Stimulated activated CD4-positive, alpha-beta T cell treated with anti-CD3 and anti-CD28 coated beads, Interleukin-2, amount 100 ng/mL, for 4 hours (primary cell): Measurements from ENCODE around the gene TMEM165.
"Not testable (repeated sequence)": the region's sequence is repeated elsewhere in the genome, so short reads cannot be mapped to it uniquely, and the experiment has no call there.

Experiments used
- DNase-seq: peaks from one replicate; pipeline ENCODE4 v3.0.0-alpha.2; 2020; ENCODE audit warnings: low read depth

The TMEM165 gene

GRCh38 chr4:55395529-55396307, at the start of gene TMEM165:
Gene TMEM165 (plus strand): TSS chr4:55395957. CDS start chr4:55396190, 233 bp downstream.
- DNase-seq = peak; percentile 84

- peak; percentile 58 for DNase-seq
Observed at GRCh38 chr4:55345980-55346850, 49.5 kb upstream of the TMEM165 start, which contains the start of gene SRD5A3. Gene SRD5A3 (plus strand): TSS chr4:55346242. CDS start chr4:55346337, 95 bp downstream.

GRCh38 chr4:55346851-55347255, 48.9 kb upstream of the TMEM165 start:
- DNase-seq = no peak

- DNase-seq = no peak
Observed at GRCh38 chr4:55347610-55348228, 48.0 kb upstream of the TMEM165 start.

- no peak for DNase-seq
Observed at GRCh38 chr4:55348466-55348865, 47.3 kb upstream of the TMEM165 start.

- not testable (repeated sequence) for DNase-seq
Observed at GRCh38 chr4:55350870-55351269, 44.9 kb upstream of the TMEM165 start.

GRCh38 chr4:55351824-55352223, 43.9 kb upstream of the TMEM165 start:
- no peak for DNase-seq

- DNase-seq = no peak
Observed at GRCh38 chr4:55352726-55353125, 43.0 kb upstream of the TMEM165 start.

GRCh38 chr4:55353228-55353747, 42.5 kb upstream of the TMEM165 start:
- DNase-seq = not testable (repeated sequence)

- no peak for DNase-seq
Observed at GRCh38 chr4:55354648-55355047, 41.1 kb upstream of the TMEM165 start.

GRCh38 chr4:55355555-55355954, 40.2 kb upstream of the TMEM165 start:
- DNase-seq = no peak

- no peak for DNase-seq
Observed at GRCh38 chr4:55356991-55357461, 38.7 kb upstream of the TMEM165 start.

- no peak for DNase-seq
Observed at GRCh38 chr4:55358246-55358645, 37.5 kb upstream of the TMEM165 start.

GRCh38 chr4:55358668-55359067, 37.1 kb upstream of the TMEM165 start:
- no peak for DNase-seq

GRCh38 chr4:55359397-55359916, 36.3 kb upstream of the TMEM165 start:
- no peak for DNase-seq

- DNase-seq = not testable (repeated sequence)
Observed at GRCh38 chr4:55362938-55363337, 32.8 kb upstream of the TMEM165 start.

- DNase-seq = no peak
Observed at GRCh38 chr4:55363691-55364351, 31.9 kb upstream of the TMEM165 start.

- no peak for DNase-seq
Observed at GRCh38 chr4:55364691-55365344, 30.9 kb upstream of the TMEM165 start.

GRCh38 chr4:55365345-55365728, 30.4 kb upstream of the TMEM165 start:
- no peak for DNase-seq

GRCh38 chr4:55366621-55367020, 29.1 kb upstream of the TMEM165 start:
- no peak for DNase-seq
